ENCODE data around the gene ZNF385D.

DNA sequence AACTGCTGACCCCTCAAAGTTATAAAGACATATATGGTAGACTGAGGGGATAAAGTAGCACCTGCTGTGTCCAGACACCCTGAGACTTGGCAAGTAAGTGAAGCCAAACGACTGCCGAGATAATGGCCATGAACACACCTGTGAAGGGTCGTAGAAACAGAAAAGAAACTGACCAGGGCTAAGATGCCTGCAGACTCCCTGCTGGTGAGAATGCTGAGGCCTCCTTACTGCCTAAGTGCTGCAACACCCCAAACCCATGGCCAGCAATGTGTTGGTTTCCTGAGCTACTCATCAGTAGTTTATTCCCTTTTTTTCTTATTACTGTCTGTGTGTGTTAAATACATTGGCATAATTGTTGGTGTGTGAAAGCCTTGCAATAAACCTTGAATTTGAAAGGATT lies 233.8 kb downstream of the ZNF385D start:
- TF ChIP-seq CTCF (IDR thresholded peaks at IDR 0.05), result no peak
- no peak for TF ChIP-seq POLR2A (IDR thresholded peaks at IDR 0.05)

All from uterus (tissue), 2 donors.